K562 (cell line): Measurements from ENCODE around the gene PDGFC.

Experiments
- E4F1 ChIP-seq: fragments of 250-450 bp; sonication (Bioruptor Pico); IDR thresholded peaks from 2 replicates; pipeline ENCODE4 v1.5.0; 2021; ENCODE audit warnings: mild to moderate bottlenecking, borderline replicate concordance
- ETV6 ChIP-seq, 3 experiments: fragments of 150-350 bp in 1 of 3; sonication (generic) in 1 of 3; formaldehyde crosslinking in 1 of 3; IDR thresholded peaks; 2 replicates each; pipeline versions ENCODE4 v1.6.1 to v1.8.0; 2014 to 2022; ENCODE audit warnings: borderline replicate concordance in 2 of 3, low read depth in 2 of 3, antibody characterized with exemption in 1 of 3, low read length in 1 of 3, mild to moderate bottlenecking in 1 of 3, missing genetic modification reagents in 1 of 3
- FOXP4 ChIP-seq: sonication (generic); formaldehyde crosslinking; IDR thresholded peaks from 2 replicates; pipeline ENCODE4 v1.8.0; 2022; ENCODE audit warnings: mild to moderate bottlenecking, missing genetic modification reagents, borderline replicate concordance
- MXI1 ChIP-seq: IDR thresholded peaks from 2 replicates; pipeline ENCODE4 v1.6.1; 2011; ENCODE audit warnings: low read depth, mild to moderate bottlenecking, improper control_type of control experiment, low read length
- SMAD1 ChIP-seq: fragments of 150-350 bp; IDR thresholded peaks from 2 replicates; pipeline ENCODE4 v1.6.1; 2014; ENCODE audit warnings: low read length, low read depth; ENCODE audit not compliant: partially characterized antibody
- SP1 ChIP-seq: sonication (generic); formaldehyde crosslinking; IDR thresholded peaks from 2 replicates; pipeline ENCODE4 v1.8.1; 2022; ENCODE audit warnings: mild to moderate bottlenecking, missing genetic modification reagents
- SREBF2 ChIP-seq: sonication (generic); formaldehyde crosslinking; IDR thresholded peaks from 2 replicates; pipeline ENCODE4 v1.4.0; 2020; ENCODE audit warnings: mild to moderate bottlenecking, missing genetic modification reagents
- STAT6 ChIP-seq: sonication (generic); formaldehyde crosslinking; IDR thresholded peaks from 2 replicates; pipeline ENCODE4 v1.8.1; 2023; ENCODE audit warnings: mild to moderate bottlenecking, missing genetic modification reagents
- TFAP4 ChIP-seq: sonication (generic); formaldehyde crosslinking; IDR thresholded peaks from 2 replicates; pipeline ENCODE4 v1.8.0; 2022; ENCODE audit warnings: missing genetic modification reagents, mild to moderate bottlenecking, moderate library complexity, borderline replicate concordance
- ZC3H8 ChIP-seq: fragments of 450-650 bp; IDR thresholded peaks from 2 replicates; pipeline ENCODE4 v1.6.1; 2017
- ZFX ChIP-seq: sonication (generic); formaldehyde crosslinking; IDR thresholded peaks from 2 replicates; pipeline ENCODE4 v1.8.0; 2022; ENCODE audit warnings: mild to moderate bottlenecking, missing genetic modification reagents, moderate library complexity
- TF ChIP-seq, protein P1 (sequence below): fragments of 450-650 bp; formaldehyde crosslinking; IDR thresholded peaks from 2 replicates; pipeline ENCODE4 v1.4.0; 2022; ENCODE audit warnings: missing genetic modification characterization

DNA sequence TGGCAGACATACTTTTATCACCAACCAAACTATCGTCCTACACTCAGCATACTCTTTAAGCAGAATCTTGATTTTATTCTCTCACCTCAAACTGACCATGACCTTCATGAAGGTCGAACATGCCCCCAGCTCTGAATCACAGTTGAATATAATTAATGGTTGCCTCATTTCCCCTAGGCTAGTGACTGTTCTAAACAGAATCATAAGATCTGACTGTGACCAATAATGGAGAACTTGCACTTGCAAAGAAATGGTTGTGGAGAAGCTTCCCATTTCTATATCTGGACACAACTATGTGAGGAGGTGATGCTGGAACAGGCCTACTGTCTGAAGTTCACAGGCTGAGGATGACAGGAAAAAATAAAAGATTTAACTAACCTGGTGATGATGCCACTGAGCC is 85.1 kb downstream of the PDGFC start:
- TF ChIP-seq TFAP4 (CRISPR knock-in tag) (no peak), ZFX (CRISPR knock-in tag) (no peak), SREBF2 (CRISPR knock-in tag) (no peak), SP1 (CRISPR knock-in tag) (no peak), E4F1 (CRISPR knock-in tag) (no peak), STAT6 (CRISPR knock-in tag) (no peak), FOXP4 (CRISPR knock-in tag) (no peak), ETV6 (IDR thresholded peaks at IDR 0.05; ENCODE audit: borderline replicate concordance in 1 of 2, low read depth in 2 of 2, low read length in 1 of 2) (no peak), ETV6 (CRISPR knock-in tag; IDR thresholded peaks at IDR 0.05; ENCODE audit: borderline replicate concordance) (no peak), ZC3H8 (no peak), MXI1 (no peak), SMAD1 (no peak)
- TF ChIP-seq, protein P1, sequence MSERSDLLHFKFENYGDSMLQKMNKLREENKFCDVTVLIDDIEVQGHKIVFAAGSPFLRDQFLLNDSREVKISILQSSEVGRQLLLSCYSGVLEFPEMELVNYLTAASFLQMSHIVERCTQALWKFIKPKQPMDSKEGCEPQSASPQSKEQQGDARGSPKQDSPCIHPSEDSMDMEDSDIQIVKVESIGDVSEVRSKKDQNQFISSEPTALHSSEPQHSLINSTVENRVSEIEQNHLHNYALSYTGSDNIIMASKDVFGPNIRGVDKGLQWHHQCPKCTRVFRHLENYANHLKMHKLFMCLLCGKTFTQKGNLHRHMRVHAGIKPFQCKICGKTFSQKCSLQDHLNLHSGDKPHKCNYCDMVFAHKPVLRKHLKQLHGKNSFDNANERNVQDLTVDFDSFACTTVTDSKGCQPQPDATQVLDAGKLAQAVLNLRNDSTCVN (CRISPR knock-in tag) = no peak
